WERI-Rb-1 (cell line): ENCODE results near the gene YES1.

ENCODE experiments used
- DNase-seq: peaks from one replicate; pipeline ENCODE4 v3.0.0-alpha.2; 2020
- H3K27ac ChIP-seq: fragments of 250-450 bp; sonication (Bioruptor Pico); 2 replicates; pipeline ENCODE4 v1.5.1; 2020; ENCODE audit warnings: mild to moderate bottlenecking, moderate library complexity
- H3K27me3 ChIP-seq: fragments of 250-450 bp; sonication (Bioruptor Pico); 2 replicates; pipeline ENCODE4 v1.5.1; 2021; ENCODE audit warnings: mild to moderate bottlenecking, low read depth, moderate library complexity; ENCODE audit not compliant: insufficient read depth, severe bottlenecking
- H3K36me3 ChIP-seq: fragments of 250-450 bp; sonication (Bioruptor Pico); 2 replicates; pipeline ENCODE4 v1.5.1; 2020; ENCODE audit warnings: mild to moderate bottlenecking, moderate library complexity
- H3K4me3 ChIP-seq: 2 replicates; pipeline ENCODE4 v1.5.1; 2011; ENCODE audit warnings: low read depth, mild to moderate bottlenecking, control low read depth, low read length
- H3K9me3 ChIP-seq: fragments of 250-450 bp; sonication (Bioruptor Pico); 2 replicates; pipeline ENCODE4 v1.5.1; 2021; ENCODE audit warnings: mild to moderate bottlenecking, moderate library complexity; ENCODE audit not compliant: severe bottlenecking
- CTCF ChIP-seq: IDR thresholded peaks from 2 replicates; pipeline ENCODE4 v1.5.1; 2011; ENCODE audit warnings: low read depth, mild to moderate bottlenecking, control low read depth, inconsistent platforms, low read length

YES1 gene

GRCh38 chr18:711657-712400 is 100.2 kb downstream of the YES1 start:
- DNase-seq = peak; percentile 64
- Histone ChIP-seq H3K27me3 (no peaks in the 10 kb centered on the region), H3K4me3 (peak overlapping the region; percentile 97), H3K9me3 (peaks cover 5% of the 10 kb centered on the region), H3K27ac (peak overlapping the region; percentile 77), H3K36me3 (peaks cover 9% of the 10 kb centered on the region)
- peak; percentile 39; the same call in 1 of the 2 replicates for TF ChIP-seq CTCF

GRCh38 chr18:711310-711656 is 100.8 kb downstream of the YES1 start:
- peaks cover 9% of the 10 kb centered on the region for H3K36me3 ChIP-seq
- no peak overlapping the region for H3K27ac ChIP-seq
- TF ChIP-seq CTCF = no peak
- no peaks in the 10 kb centered on the region for H3K27me3 ChIP-seq
- DNase-seq = no peak
- H3K4me3 ChIP-seq = peak overlapping the region; percentile 97
- H3K9me3 ChIP-seq = peaks cover 5% of the 10 kb centered on the region

- H3K9me3 ChIP-seq = peaks cover 5% of the 10 kb centered on the region
- no peak overlapping the region for H3K27ac ChIP-seq
- no peak for TF ChIP-seq CTCF
- H3K4me3 ChIP-seq = peak overlapping the region; percentile 97
- H3K27me3 ChIP-seq = no peaks in the 10 kb centered on the region
- H3K36me3 ChIP-seq = peaks cover 9% of the 10 kb centered on the region
- no peak for DNase-seq
These were observed 101.4 kb downstream of the YES1 start for GRCh38 chr18:710418-711300.

- Histone ChIP-seq H3K9me3 (peaks cover 5% of the 10 kb centered on the region), H3K4me3 (no peak overlapping the region), H3K27me3 (no peaks in the 10 kb centered on the region), H3K27ac (no peak overlapping the region), H3K36me3 (peaks cover 9% of the 10 kb centered on the region)
- DNase-seq = no peak
- TF ChIP-seq CTCF = no peak
These were observed 102.3 kb downstream of the YES1 start for GRCh38 chr18:709771-710170.

- no peak for DNase-seq
- Histone ChIP-seq H3K27me3 (no peaks in the 10 kb centered on the region), H3K4me3 (no peak overlapping the region), H3K9me3 (peaks cover 5% of the 10 kb centered on the region), H3K36me3 (peaks cover 9% of the 10 kb centered on the region), H3K27ac (no peak overlapping the region)
- TF ChIP-seq CTCF = no peak
These were observed 103.9 kb downstream of the YES1 start for GRCh38 chr18:708096-708495.
